T1000 (cell line): ENCODE results near the gene NIPAL1.
A peak's percentile ranks its signal among the peaks of the same experiment; 100 is the strongest.

Experiments used
- DNase-seq: peaks from one replicate; lab custom pipeline; 2025; ENCODE audit warnings: mixed read lengths; lab: John Stamatoyannopoulos, UW

Gene NIPAL1

GRCh38 chr4:48065587-48066052, 49.0 kb downstream of the NIPAL1 start:
- DNase-seq = no peak

- DNase-seq = no peak
These were observed 51.0 kb downstream of the NIPAL1 start for GRCh38 chr4:48067536-48067935.

- no peak for DNase-seq
These were observed 51.6 kb downstream of the NIPAL1 start for GRCh38 chr4:48068182-48068581.

- no peak for DNase-seq
These were observed 52.5 kb downstream of the NIPAL1 start for GRCh38 chr4:48069026-48069425.

GRCh38 chr4:48071191-48071590, 54.6 kb downstream of the NIPAL1 start:
- DNase-seq = no peak

GRCh38 chr4:48073567-48074103, 57.1 kb downstream of the NIPAL1 start:
- no peak for DNase-seq

- DNase-seq = no peak
These were observed 58.1 kb downstream of the NIPAL1 start for GRCh38 chr4:48074657-48075056.

DNA sequence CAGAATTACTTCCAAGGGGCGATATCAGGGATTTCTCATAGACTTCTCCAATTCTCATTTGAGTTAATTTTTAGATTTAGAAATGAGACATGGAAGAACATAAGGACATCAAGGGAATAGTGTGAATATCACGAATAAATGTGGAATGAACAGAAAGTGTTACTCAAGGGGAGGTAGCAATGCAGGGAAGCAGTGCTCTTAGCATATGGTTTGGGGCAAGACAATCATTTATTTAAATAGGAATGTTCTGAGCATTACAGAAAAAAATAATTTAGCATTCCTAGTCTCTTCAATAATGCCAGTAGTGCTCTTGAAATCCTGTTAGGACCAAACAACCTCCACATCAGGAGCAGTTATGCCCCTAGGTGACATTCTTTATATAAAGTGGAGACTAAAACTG, 61.9 kb downstream of the NIPAL1 start:
- no peak for DNase-seq

DNA sequence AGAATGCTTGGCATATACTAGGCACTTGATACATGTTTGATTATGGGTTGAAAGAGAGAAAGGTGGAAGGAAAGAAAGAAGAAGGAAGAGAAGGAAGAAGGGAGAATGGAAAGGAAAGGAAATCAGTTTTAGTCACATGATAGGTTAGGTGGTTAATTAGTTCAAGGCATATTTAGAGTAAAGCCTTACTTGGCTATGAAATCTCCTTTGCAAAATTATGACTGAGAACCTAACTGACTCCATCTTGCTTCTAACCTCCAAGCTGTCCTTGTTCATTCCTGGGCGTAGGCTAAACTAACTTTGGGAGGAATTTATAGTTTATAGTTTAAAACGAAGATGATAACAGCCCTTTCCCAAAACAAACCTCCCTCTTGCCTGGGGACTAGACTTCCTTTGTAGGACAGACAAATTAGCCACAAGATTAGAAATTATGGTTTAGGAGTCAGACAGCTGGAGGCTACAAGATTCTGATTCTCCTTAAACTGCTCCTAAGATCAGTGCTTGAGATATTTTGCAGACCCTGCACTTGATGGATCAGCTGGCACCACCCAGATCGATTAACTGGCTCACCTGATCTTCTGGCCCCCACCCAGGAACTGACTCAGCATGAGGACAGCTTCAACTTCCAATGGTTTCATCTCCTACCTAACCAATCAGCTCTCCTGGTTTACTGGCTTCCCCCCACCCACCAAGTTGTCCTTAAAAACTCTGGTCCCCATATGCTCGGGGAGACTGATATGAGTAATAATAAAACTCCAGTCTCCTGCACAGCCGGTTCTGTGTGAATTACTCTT, 62.5 kb downstream of the NIPAL1 start:
- DNase-seq = peak; percentile 20

GRCh38 chr4:48079972-48080391, 63.4 kb downstream of the NIPAL1 start:
- peak; percentile 27 for DNase-seq

DNA sequence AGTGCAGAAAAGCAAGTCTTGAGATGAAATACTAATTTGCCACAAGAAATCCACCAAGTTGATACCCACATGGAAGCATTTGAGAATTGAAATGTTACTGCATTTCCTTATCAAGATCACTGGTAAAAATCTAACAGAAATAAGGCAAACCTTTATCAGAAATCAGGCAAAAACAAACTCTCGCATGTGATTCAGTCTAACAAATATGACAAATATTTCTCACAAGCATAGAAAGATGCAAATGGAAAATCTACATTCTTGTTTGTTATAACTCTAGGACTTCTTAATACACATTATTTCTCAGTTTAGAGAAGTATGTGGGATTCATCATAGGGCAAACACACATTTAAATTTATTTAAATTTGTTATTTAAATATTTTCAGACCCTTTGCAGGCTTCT, 64.6 kb downstream of the NIPAL1 start:
- DNase-seq = no peak

DNA sequence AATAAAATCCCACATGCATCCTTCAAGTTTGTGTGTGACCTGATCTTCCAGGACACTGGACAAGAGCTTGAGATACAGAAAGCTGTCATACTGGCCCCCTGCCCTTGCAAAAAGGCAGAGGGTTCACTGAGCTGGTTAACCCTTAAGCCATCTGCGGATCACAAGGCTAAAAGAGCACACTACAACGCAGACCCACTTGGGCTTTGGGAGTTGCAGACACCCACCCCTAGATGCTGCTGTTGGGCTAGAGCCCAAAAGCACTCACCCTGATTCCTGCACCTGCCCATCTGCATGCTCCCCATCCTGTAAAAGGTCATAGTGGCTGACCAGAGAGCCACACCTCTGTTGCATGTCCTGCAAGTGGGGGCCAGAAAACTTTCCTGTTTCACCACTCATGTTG, 66.4 kb downstream of the NIPAL1 start:
- no peak for DNase-seq

- no peak for DNase-seq
These were observed 69.4 kb downstream of the NIPAL1 start for GRCh38 chr4:48085821-48086589.
